Prostate gland (tissue), 2 donors: Measurements from ENCODE around the gene TBX5.

Source experiments
- CTCF ChIP-seq, 4 experiments: fragments of 200-600 bp in 2 of 4; fragments of 450-650 bp in 2 of 4; sonication (generic) in 2 of 4; IDR thresholded peaks; 1 replicate in 3 of 4; 2 replicates in 1 of 4; pipeline ENCODE4 v1.5.1; 2016 to 2019; ENCODE audit warnings: antibody characterized with exemption in 4 of 4, mild to moderate bottlenecking in 2 of 4, moderate library complexity in 2 of 4
- POLR2A ChIP-seq: fragments of 450-650 bp; IDR thresholded peaks from one replicate; pipeline ENCODE4 v1.6.1; 2016; ENCODE audit warnings: antibody characterized with exemption, mild to moderate bottlenecking

GRCh38 chr12:114416028-114416427 is 10.1 kb upstream of the TBX5 start:
- TF ChIP-seq CTCF (IDR thresholded peaks at IDR 0.05) (no peak), POLR2A (no peak)
